ENCODE measurements around the gene PKN3. TPM values are rescaled to one million over a fixed set of nuclear protein-coding genes. Genes with fewer than 3 reads are reported as not detected.
A peak's percentile ranks its signal among the peaks of the same experiment; 100 is the strongest.

Gene PKN3
- total and polyA plus RNA-seq, 2 donors (not counting 1 experiment from before 2014, with no cell fraction given), result 1.4 to 3.7 TPM

DNA sequence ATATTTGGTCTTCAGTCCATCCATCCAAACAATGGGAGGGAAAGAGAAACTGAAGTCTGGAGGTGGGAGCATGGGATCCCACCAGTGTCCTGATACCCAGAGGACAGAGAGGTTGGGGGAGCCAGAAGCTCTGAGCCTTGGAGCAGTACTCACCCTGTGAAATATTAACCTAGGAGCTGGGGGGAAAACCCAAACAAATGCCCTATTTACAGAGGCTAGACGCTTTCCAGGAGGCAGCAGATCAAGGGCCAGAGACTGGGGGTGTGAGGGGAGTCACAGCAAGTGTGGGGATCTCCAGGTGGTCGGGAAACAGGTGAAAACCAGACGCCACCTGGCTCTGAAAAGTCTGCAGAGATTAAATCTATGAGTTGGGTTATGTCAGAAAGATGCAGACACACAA lies 63.2 kb downstream of the PKN3 start:
- ATAC-seq (ENCODE audit: low read depth) (no peak), DNase-seq (no peak)
- TF ChIP-seq EZH2 (IDR thresholded peaks at IDR 0.05; ENCODE audit: borderline replicate concordance, insufficient read depth, low read depth, low read length, poor library complexity, severe bottlenecking), result no peak
- TF ChIP-seq, protein P1, sequence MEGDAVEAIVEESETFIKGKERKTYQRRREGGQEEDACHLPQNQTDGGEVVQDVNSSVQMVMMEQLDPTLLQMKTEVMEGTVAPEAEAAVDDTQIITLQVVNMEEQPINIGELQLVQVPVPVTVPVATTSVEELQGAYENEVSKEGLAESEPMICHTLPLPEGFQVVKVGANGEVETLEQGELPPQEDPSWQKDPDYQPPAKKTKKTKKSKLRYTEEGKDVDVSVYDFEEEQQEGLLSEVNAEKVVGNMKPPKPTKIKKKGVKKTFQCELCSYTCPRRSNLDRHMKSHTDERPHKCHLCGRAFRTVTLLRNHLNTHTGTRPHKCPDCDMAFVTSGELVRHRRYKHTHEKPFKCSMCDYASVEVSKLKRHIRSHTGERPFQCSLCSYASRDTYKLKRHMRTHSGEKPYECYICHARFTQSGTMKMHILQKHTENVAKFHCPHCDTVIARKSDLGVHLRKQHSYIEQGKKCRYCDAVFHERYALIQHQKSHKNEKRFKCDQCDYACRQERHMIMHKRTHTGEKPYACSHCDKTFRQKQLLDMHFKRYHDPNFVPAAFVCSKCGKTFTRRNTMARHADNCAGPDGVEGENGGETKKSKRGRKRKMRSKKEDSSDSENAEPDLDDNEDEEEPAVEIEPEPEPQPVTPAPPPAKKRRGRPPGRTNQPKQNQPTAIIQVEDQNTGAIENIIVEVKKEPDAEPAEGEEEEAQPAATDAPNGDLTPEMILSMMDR (IDR thresholded peaks at IDR 0.05), result no peak
- Mint-ChIP-seq H3K4me1 (peaks cover 14% of the 10 kb centered on the region), H3K9me3 (ENCODE audit: insufficient read depth) (no peaks in the 10 kb centered on the region), H3K4me3 (no peak overlapping the region), H3K27ac (no peak overlapping the region), H3K27me3 (no peaks in the 10 kb centered on the region)
- Histone ChIP-seq H3K27ac (ENCODE audit: low read length in 2 of 2) (no peak overlapping the region), H2AFZ (ENCODE audit: insufficient read depth, low read depth, low read length, poor library complexity, severe bottlenecking) (no peak overlapping the region), H3K79me2 (ENCODE audit: control insufficient read depth, insufficient read depth, low read length) (peaks cover 59% of the 10 kb centered on the region), H3K4me2 (replicated peaks; ENCODE audit: low read depth, low read length, poor library complexity, severe bottlenecking) (no peak overlapping the region), H3K9ac (ENCODE audit: low read length) (no peak overlapping the region), H3K9me3 (ENCODE audit: control extremely low read depth in 1 of 3, control insufficient read depth in 2 of 3, insufficient read depth in 1 of 3, low read length in 2 of 3) (no peaks in the 10 kb centered on the region), H3K4me3 (ENCODE audit: control extremely low read depth in 1 of 5, extremely low read depth in 1 of 5, insufficient read depth in 1 of 5, low read depth in 2 of 5, low read length in 4 of 5) (no peak overlapping the region), H3K4me1 (ENCODE audit: control insufficient read depth in 2 of 2, insufficient read depth in 2 of 2, low read length in 2 of 2) (peaks cover 3% of the 10 kb centered on the region in 2 donors), H3K27me3 (replicated peaks in 1 of 4; ENCODE audit: control extremely low read depth in 1 of 4, control insufficient read depth in 3 of 4, insufficient read depth in 4 of 4, low read length in 3 of 4) (no peaks in the 10 kb centered on the region), H4K20me1 (ENCODE audit: control insufficient read depth, insufficient read depth, low read length, poor library complexity, severe bottlenecking) (peaks cover 21% of the 10 kb centered on the region), H3K36me3 (replicated peaks in 1 of 2; ENCODE audit: control extremely low read depth in 1 of 2, control insufficient read depth in 1 of 2, extremely low read depth in 1 of 2, insufficient read depth in 2 of 2, low read length in 1 of 2) (peaks cover 0 to 10% of the 10 kb centered on the region in 2 experiments)
- POLR2A ChIA-PET, result interaction anchor here (0.6 kb wide), 1 partner anchor 113 kb away, joined by 4 read pairs; no protein-coding TSS in a partner anchor
- intact Hi-C loops (cut with micrococcal nuclease), result no loop called here
- WGBS (ENCODE audit: insufficient coverage), result 84% methylated on average over 3 of the region's 3 CpGs
- CTCF ChIA-PET, result no interaction called here

DNA sequence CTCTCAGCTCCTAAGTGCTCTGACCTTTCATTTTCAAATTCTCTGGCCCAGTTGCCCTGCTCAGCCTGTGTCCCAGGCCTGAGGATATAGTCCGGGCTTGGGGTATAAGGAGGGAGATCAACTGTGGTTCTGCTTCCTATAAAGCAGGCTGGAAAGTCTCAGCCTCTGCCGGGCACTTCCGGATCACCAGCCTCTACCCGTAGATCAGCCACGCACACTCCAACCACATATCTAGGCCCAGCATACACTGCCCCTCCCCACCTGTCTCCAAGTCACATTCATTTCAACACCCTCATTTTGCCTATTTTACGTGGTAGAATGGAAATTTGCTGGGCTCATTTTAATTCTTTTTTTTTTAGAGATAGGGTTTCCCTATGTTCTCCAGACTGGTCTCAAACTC lies 66.3 kb downstream of the PKN3 start:
- Histone ChIP-seq H3K4me2 (replicated peaks; ENCODE audit: low read depth, low read length, poor library complexity, severe bottlenecking) (no peak overlapping the region), H3K4me1 (ENCODE audit: control insufficient read depth in 2 of 2, insufficient read depth in 2 of 2, low read length in 2 of 2) (peaks cover 9 to 19% of the 10 kb centered on the region in 2 donors), H3K79me2 (ENCODE audit: control insufficient read depth, insufficient read depth, low read length) (peaks cover 61% of the 10 kb centered on the region), H3K9me3 (ENCODE audit: control extremely low read depth in 1 of 3, control insufficient read depth in 2 of 3, insufficient read depth in 1 of 3, low read length in 2 of 3) (no peaks in the 10 kb centered on the region), H3K27me3 (replicated peaks in 1 of 4; ENCODE audit: control extremely low read depth in 1 of 4, control insufficient read depth in 3 of 4, insufficient read depth in 4 of 4, low read length in 3 of 4) (no peaks in the 10 kb centered on the region), H4K20me1 (ENCODE audit: control insufficient read depth, insufficient read depth, low read length, poor library complexity, severe bottlenecking) (peaks cover 11% of the 10 kb centered on the region), H3K9ac (ENCODE audit: low read length) (no peak overlapping the region), H3K27ac (ENCODE audit: low read length in 2 of 2) (peak overlapping the region in 1 of 2 donors; percentile 5), H2AFZ (ENCODE audit: insufficient read depth, low read depth, low read length, poor library complexity, severe bottlenecking) (no peak overlapping the region), H3K36me3 (replicated peaks in 1 of 2; ENCODE audit: control extremely low read depth in 1 of 2, control insufficient read depth in 1 of 2, extremely low read depth in 1 of 2, insufficient read depth in 2 of 2, low read length in 1 of 2) (peaks cover 0 to 7% of the 10 kb centered on the region in 2 experiments), H3K4me3 (ENCODE audit: control extremely low read depth in 1 of 5, extremely low read depth in 1 of 5, insufficient read depth in 1 of 5, low read depth in 2 of 5, low read length in 4 of 5) (no peak overlapping the region)
- DNase-seq, result no peak
- H3K4me3 Mint-ChIP-seq, result no peak overlapping the region
- ChIA-PET POLR2A (interaction anchor here (0.7 to 1.1 kb wide), 2 partner anchors 19 to 20 kb away, joined by 3 read pairs; no protein-coding TSS in a partner anchor), CTCF (interaction anchor here (1.0 kb wide), 1 partner anchor 51 kb away, joined by 3 read pairs; no protein-coding TSS in a partner anchor)
- H3K27ac Mint-ChIP-seq, result no peak overlapping the region
- H3K27me3 Mint-ChIP-seq, result no peaks in the 10 kb centered on the region
- H3K4me1 Mint-ChIP-seq, result peaks cover 25% of the 10 kb centered on the region
- no peak for ATAC-seq (ENCODE audit: low read depth)
- TF ChIP-seq EZH2 (IDR thresholded peaks at IDR 0.05; ENCODE audit: borderline replicate concordance, insufficient read depth, low read depth, low read length, poor library complexity, severe bottlenecking), result no peak
- TF ChIP-seq, protein P1 (IDR thresholded peaks at IDR 0.05), result no peak
- intact Hi-C loops (cut with micrococcal nuclease), result no loop called here
- no CpG with 5 or more reads among the region's 6 CpGs for WGBS (ENCODE audit: insufficient coverage)
- no peaks in the 10 kb centered on the region for H3K9me3 Mint-ChIP-seq (ENCODE audit: insufficient read depth)

Small RNAs within 50 kb of the gene (small RNA-seq; reads per million reads assigned to genes)
- not detected for gene RF00017 (ENCODE audit: insufficient read length, low read depth, low replicate concordance)
- not detected for gene RN7SL560P (ENCODE audit: insufficient read length, low read depth, low replicate concordance)

Other genes starting within 250 kb of the PKN3 start
- 36.6 and 42.9 TPM in 2 replicates for gene ODF2, start 246.5 kb upstream of the PKN3 start, total RNA-seq
- gene ODF2, start 246.5 kb upstream of the PKN3 start, polyA plus RNA-seq, result 30.1 and 35.1 TPM in 2 replicates
- 30.3 and 31.9 TPM in 2 replicates for gene GLE1, start 197.8 kb upstream of the PKN3 start, total RNA-seq
- 11.8 and 14.6 TPM in 2 replicates for gene GLE1, start 197.8 kb upstream of the PKN3 start, polyA plus RNA-seq
- 351 and 354 TPM in 2 replicates for gene SPTAN1, start 149.9 kb upstream of the PKN3 start, total RNA-seq
- 129 TPM in 2 replicates for gene SPTAN1, start 149.9 kb upstream of the PKN3 start, polyA plus RNA-seq
- gene DYNC2I2, start 45.7 kb upstream of the PKN3 start, total RNA-seq, result 76.6 and 83.4 TPM in 2 replicates
- gene DYNC2I2, start 45.7 kb upstream of the PKN3 start, polyA plus RNA-seq, result 92.9 and 109 TPM in 2 replicates
- 306 and 309 TPM in 2 replicates for gene SET, start 13.3 kb upstream of the PKN3 start, total RNA-seq
- gene SET, start 13.3 kb upstream of the PKN3 start, polyA plus RNA-seq, result 54.9 and 74.8 TPM in 2 replicates
- gene ZDHHC12, start 21.6 kb downstream of the PKN3 start, total RNA-seq, result 25.3 and 28.5 TPM in 2 replicates
- 31.0 and 47.0 TPM in 2 replicates for gene ZDHHC12, start 21.6 kb downstream of the PKN3 start, polyA plus RNA-seq
- 42.2 and 44.0 TPM in 2 replicates for gene ZER1, start 69.4 kb downstream of the PKN3 start, total RNA-seq
- gene ZER1, start 69.4 kb downstream of the PKN3 start, polyA plus RNA-seq, result 22.8 and 26.9 TPM in 2 replicates
- 29.1 and 31.8 TPM in 2 replicates for gene TBC1D13, start 84.8 kb downstream of the PKN3 start, total RNA-seq
- gene TBC1D13, start 84.8 kb downstream of the PKN3 start, polyA plus RNA-seq, result 25.3 and 28.8 TPM in 2 replicates
- gene ENDOG, start 116.0 kb downstream of the PKN3 start, total RNA-seq, result 17.1 and 19.3 TPM in 2 replicates
- 2.9 and 12.5 TPM in 2 replicates for gene ENDOG, start 116.0 kb downstream of the PKN3 start, polyA plus RNA-seq
- gene SPOUT1, start 127.3 kb downstream of the PKN3 start, total RNA-seq, result 70.0 and 73.0 TPM in 2 replicates
- gene SPOUT1, start 127.3 kb downstream of the PKN3 start, polyA plus RNA-seq, result 61.3 and 86.4 TPM in 2 replicates
- 6.4 and 7.0 TPM in 2 replicates for gene KYAT1, start 179.4 kb downstream of the PKN3 start, total RNA-seq
- gene KYAT1, start 179.4 kb downstream of the PKN3 start, polyA plus RNA-seq, result 13.4 and 16.2 TPM in 2 replicates
- 14.5 and 15.1 TPM in 2 replicates for gene LRRC8A, start 179.6 kb downstream of the PKN3 start, total RNA-seq
- 13.1 and 23.1 TPM in 2 replicates for gene LRRC8A, start 179.6 kb downstream of the PKN3 start, polyA plus RNA-seq
- gene PHYHD1, start 218.5 kb downstream of the PKN3 start, total RNA-seq, result 0.96 and 1.5 TPM in 2 replicates
- gene PHYHD1, start 218.5 kb downstream of the PKN3 start, polyA plus RNA-seq, result 2.0 and 4.4 TPM in 2 replicates
- gene DOLK, start 245.1 kb downstream of the PKN3 start, total RNA-seq, result 11.1 and 12.2 TPM in 2 replicates
- gene DOLK, start 245.1 kb downstream of the PKN3 start, polyA plus RNA-seq, result 1.9 and 3.0 TPM in 2 replicates
- 83.6 and 93.2 TPM in 2 replicates for gene NUP188, start 245.2 kb downstream of the PKN3 start, total RNA-seq
- 42.8 and 47.7 TPM in 2 replicates for gene NUP188, start 245.2 kb downstream of the PKN3 start, polyA plus RNA-seq